ENCODE data around the gene PRRC2B.
"Not testable (repeated sequence)": the region's sequence is repeated elsewhere in the genome, so short reads cannot be mapped to it uniquely, and the experiment has no call there.

PRRC2B gene

DNA sequence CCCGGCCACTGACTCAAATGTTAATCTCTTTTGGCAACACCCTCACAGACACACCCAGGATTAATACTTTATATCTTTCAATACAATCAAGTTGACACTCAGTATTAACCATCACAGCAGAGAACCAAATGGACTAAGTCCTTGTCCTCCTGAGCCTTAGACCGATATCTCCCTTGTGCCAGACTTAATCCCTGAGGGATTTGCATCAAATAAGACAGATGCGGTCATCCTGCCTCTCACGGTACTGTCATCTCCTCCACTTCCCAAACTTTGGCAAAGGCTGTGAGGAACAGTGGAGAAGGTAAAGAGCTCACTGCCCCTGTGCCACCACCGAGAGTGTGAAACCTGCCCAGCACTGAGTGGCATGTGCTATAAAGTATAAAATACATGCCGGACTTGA lies 6.5 kb upstream of the PRRC2B start:
- DNase-seq (ENCODE audit: low read depth): no peak

DNA sequence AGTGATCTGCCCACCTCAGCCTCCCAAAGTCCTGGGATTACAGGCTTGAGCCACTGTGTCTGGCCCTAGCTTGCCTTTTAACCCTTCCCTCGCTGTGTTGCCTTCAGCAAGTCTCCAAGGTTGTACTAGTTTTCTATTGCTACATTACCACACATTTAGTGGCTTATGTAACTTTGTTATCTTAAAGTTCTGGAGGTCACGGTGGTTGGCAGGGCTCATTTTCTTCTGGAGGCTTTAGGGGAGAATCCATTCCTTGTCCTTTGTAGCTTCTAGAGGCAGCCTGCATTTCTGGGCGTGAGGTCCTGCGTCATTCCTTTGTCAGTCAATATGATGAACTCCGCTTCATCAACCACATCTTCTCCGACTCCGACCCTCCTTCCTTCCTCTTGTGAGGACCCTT lies 2.9 kb upstream of the PRRC2B start:
- no peak for DNase-seq (ENCODE audit: low read depth)

DNA sequence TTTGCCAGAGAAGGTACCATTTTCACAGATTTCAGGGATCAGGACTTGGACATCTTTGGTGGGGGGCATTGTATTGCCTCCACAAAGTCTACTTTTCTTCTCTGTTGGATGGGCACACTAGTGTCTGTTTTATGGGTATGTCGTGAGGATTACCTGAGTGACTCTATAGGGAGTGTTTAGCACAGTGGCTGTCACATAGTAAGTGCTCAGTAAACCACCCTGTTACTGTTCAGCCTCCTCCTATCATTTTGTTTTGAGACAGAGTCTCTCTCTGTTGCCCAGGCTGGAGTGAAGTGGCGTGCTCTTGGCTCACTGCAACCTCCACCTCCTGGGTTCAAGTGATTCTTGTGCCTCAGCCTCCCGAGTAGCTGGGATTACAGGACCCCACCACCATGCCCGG lies 2.4 kb upstream of the PRRC2B start:
- DNase-seq (ENCODE audit: low read depth): no peak

- DNase-seq (ENCODE audit: low read depth): peak; percentile 13
Observed at GRCh38 chr9:131394464-131395156, 724 bp downstream of the PRRC2B start.

- DNase-seq (ENCODE audit: low read depth): no peak
Observed at GRCh38 chr9:131395157-131396098, 1.5 kb downstream of the PRRC2B start.

DNA sequence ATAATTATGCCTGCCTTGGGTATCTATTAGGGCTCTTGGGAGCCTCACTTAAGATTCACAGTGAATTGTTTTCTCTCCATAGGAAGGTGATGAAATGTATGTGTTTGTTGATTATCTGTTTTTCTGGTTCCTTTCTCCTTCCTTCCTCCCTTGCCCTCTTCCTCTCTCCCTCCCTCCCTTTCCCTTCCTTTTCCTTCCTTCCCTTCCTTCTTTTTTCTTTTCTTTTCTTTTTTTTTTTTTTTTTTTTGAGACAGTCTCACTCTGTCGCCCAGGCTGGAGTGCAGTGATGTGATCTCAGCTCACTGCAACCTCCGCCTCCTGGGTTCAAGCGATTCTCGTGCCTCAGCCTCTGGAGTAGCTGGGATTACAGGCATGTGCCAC lies 2.2 kb downstream of the PRRC2B start:
- DNase-seq (ENCODE audit: low read depth): not testable (repeated sequence)

- no peak for DNase-seq (ENCODE audit: low read depth)
Observed at GRCh38 chr9:131396626-131397025, 2.7 kb downstream of the PRRC2B start.

- no peak for DNase-seq (ENCODE audit: low read depth)
Observed at GRCh38 chr9:131397100-131397790, 3.4 kb downstream of the PRRC2B start.

- DNase-seq (ENCODE audit: low read depth): no peak
Observed at GRCh38 chr9:131398204-131398603, 4.3 kb downstream of the PRRC2B start.

DNA sequence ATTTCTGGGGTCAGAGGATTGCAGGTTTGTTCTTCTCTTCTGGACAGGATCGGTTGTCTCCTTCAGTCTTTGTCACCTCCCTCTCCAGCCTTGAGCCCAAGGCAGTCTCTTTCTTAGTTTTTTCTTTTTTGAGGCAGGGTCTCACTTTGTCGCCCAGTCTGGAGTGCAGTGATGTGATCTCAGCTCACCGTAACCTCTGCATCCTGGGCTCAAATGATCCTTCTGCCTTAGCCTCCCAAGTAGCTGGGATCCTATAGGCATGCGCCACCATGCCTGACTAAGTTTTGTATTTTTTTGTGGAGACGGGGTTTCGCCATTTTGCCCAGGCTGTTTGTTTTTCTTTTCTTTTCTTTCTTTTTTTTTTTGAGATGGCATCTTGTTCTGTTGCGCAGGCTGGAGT lies 6.1 kb downstream of the PRRC2B start:
- DNase-seq (ENCODE audit: low read depth): no peak

DNA sequence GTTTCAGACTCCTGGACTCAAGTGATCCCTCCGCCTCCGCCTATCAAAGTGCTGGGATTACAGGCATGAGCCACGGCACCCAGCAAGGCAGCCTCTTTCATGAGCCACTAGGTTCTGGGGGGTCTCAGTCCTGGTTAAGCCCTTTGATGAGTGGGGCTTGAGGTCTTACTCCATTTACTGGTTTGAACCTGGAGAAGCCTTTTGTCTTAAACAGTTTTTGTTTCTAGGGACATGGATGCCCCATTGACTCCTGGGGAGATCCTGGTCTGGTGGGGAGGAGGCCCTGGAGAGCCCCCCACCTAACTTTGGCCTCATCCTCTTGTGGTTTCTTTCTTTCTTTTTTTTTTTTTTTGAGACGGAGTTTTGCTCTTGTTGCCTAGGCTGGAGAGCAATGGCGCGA lies 6.7 kb downstream of the PRRC2B start:
- DNase-seq (ENCODE audit: low read depth): no peak

- peak; percentile 29 for DNase-seq (ENCODE audit: low read depth)
Observed at GRCh38 chr9:131402073-131402472, 8.2 kb downstream of the PRRC2B start.

GRCh38 chr9:131402738-131403492 lies 9.0 kb downstream of the PRRC2B start:
- DNase-seq (ENCODE audit: low read depth): peak; percentile 82

DNA sequence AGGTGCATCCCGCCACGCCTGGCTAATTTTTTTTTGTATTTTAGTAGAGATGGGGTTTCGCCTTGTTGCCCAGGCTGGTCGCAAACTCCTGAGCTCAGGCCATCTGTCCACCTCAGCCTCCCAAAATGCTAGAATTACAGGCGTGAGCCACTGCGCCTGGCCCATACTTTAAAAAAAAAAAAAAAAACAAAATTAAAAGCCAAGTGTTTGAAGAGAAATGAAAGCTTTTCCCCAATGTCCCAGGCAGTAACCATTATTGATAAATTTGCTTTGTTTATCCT lies 9.5 kb downstream of the PRRC2B start:
- DNase-seq (ENCODE audit: low read depth): no peak

DNA sequence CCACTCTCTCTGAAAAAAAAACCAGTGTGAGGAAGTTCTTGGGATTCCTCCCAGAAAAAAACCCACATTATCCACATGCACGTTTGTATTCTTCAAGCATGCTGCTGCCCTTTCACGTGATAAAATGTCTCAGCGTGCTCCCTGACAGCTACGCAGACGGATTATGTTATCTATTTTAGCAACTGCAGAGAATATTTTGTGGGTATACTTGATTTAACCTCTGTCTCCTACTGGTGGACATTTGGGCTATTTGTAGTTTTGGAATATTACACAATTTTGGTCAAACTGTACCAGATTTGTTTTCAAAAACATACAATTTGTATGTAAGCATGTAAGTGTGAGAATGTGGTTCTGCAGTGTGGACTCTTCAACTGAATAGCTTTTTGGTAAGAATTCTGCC lies 10.7 kb downstream of the PRRC2B start:
- no peak for DNase-seq (ENCODE audit: low read depth)

GRCh38 chr9:131404987-131405386 lies 11.1 kb downstream of the PRRC2B start:
- DNase-seq (ENCODE audit: low read depth): no peak

- peak; percentile 30 for DNase-seq (ENCODE audit: low read depth)
Observed at GRCh38 chr9:131405428-131405827, 11.5 kb downstream of the PRRC2B start.

DNA sequence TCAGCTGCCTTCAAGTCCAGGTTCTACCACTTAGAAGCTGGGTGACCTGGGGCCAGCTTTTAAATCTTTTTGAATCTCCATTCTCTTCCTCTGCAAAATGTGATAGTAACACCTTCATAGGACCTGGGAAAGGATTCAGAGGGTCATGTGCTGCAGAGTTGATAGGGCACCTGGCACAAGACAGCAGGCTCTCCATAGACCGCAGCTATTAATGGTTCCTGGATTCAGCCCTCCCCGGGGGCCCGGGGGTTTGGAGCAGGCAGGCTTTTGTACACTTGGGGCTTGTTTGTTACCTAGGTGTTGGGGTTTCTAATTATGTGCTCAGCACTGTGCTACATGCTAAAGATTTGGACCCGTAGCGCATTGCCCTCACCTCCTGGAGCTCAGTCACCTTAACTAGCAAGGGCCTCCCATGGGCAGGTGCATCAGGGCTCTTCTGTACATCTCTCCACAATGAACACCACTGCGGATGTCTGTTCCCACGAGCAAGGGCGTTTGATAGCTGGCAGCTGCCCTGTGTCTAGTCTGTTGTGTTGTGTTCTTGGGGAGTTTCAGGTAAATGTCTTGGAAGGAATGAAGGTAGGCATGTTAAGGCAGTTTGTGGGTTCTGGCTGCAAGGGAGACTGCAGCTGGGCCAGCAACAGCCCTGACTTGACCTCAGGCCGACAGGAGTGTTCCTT lies 12.1 kb downstream of the PRRC2B start:
- DNase-seq (ENCODE audit: low read depth): no peak

GRCh38 chr9:131406563-131407436 lies 12.9 kb downstream of the PRRC2B start:
- no peak for DNase-seq (ENCODE audit: low read depth)

- DNase-seq (ENCODE audit: low read depth): peak; percentile 34
Observed at GRCh38 chr9:131407717-131408195, 13.9 kb downstream of the PRRC2B start.
